ENCODE data around the gene HSPA12A.

Gene HSPA12A

GRCh38 chr10:116625845-116626244 lies 116.5 kb downstream of the HSPA12A start:
- H3K27me3 ChIP-seq (replicated peaks in 2 of 5; ENCODE audit: control insufficient read depth in 4 of 5, insufficient read depth in 5 of 5, low read length in 4 of 5) = peaks cover 5 to 48% (median 9%) of the 10 kb centered on the region in 5 experiments
- DNase-seq = no peak
- ChIA-PET CTCF (no interaction called here), POLR2A (no interaction called here)
- H3K36me3 ChIP-seq (ENCODE audit: control insufficient read depth in 4 of 4, insufficient read depth in 4 of 4, low read length in 3 of 4) = no peaks in the 10 kb centered on the region
- H3K27ac ChIP-seq (ENCODE audit: insufficient read depth in 1 of 2, low read depth in 1 of 2, low read length in 2 of 2, poor library complexity in 1 of 2, severe bottlenecking in 2 of 2) = no peak overlapping the region
- H3K9me3 ChIP-seq (ENCODE audit: control extremely low read depth in 1 of 5, control insufficient read depth in 4 of 5, insufficient read depth in 2 of 5, low read depth in 1 of 5, low read length in 4 of 5) = no peaks in the 10 kb centered on the region
- H3K4me1 ChIP-seq (ENCODE audit: control extremely low read depth in 1 of 4, control insufficient read depth in 4 of 4, insufficient read depth in 4 of 4, low read length in 3 of 4) = peaks cover 0 to 3% (median 1%) of the 10 kb centered on the region in 4 experiments
- H3K4me3 ChIP-seq (ENCODE audit: control insufficient read depth in 1 of 7, extremely low read depth in 1 of 7, insufficient read depth in 4 of 7, low read depth in 2 of 7, low read length in 6 of 7) = no peak overlapping the region
- 98% methylated on average over 7 of the region's 7 CpGs for WGBS (ENCODE audit: insufficient coverage)

DNA sequence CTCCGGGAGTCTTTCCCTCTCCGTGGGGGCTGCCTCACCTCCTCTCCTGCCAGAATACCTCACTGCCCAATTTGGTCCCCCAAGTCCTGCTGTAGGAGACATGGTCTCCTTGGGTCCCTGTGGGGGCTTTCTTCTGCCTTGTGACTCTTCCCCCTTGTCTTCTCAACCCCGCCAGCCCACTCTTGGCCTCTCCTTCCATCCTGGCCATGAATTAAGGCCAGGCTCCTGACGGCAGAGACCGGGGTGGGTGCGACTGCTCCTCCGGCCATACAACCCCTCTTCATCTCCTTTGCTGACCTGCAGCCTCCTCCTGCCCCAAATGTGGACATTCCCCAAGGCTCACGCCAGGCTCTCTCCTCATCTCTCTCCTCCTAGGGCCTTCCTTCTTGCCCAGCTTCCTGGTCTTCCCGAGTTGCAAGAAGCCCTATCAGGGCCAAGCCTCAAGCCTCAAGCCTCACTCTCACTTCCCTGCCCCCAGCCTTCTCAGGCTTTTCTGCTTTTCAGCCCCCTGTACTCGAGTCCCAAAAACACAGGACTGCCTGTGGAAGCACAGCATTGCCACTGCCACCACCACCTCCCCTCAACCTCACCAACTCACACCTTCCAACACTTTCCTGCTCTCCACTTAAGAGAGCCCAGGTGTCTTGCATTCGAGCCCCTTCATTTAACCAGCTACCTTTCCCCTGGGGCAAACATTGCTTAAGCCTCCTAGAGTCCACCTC lies 120.3 kb downstream of the HSPA12A start:
- Histone ChIP-seq H3K27me3 (replicated peaks in 2 of 5; ENCODE audit: control insufficient read depth in 4 of 5, insufficient read depth in 5 of 5, low read length in 4 of 5) (peaks cover 2 to 22% (median 5%) of the 10 kb centered on the region in 5 experiments), H3K36me3 (ENCODE audit: control insufficient read depth in 4 of 4, insufficient read depth in 4 of 4, low read length in 3 of 4) (no peaks in the 10 kb centered on the region), H3K4me1 (ENCODE audit: control extremely low read depth in 1 of 4, control insufficient read depth in 4 of 4, insufficient read depth in 4 of 4, low read length in 3 of 4) (no peaks in the 10 kb centered on the region), H3K9me3 (ENCODE audit: control extremely low read depth in 1 of 5, control insufficient read depth in 4 of 5, insufficient read depth in 2 of 5, low read depth in 1 of 5, low read length in 4 of 5) (no peaks in the 10 kb centered on the region), H3K4me3 (ENCODE audit: control insufficient read depth in 1 of 7, extremely low read depth in 1 of 7, insufficient read depth in 4 of 7, low read depth in 2 of 7, low read length in 6 of 7) (no peak overlapping the region), H3K27ac (ENCODE audit: insufficient read depth in 1 of 2, low read depth in 1 of 2, low read length in 2 of 2, poor library complexity in 1 of 2, severe bottlenecking in 2 of 2) (no peak overlapping the region)
- 94% methylated on average over 10 of the region's 11 CpGs for WGBS (ENCODE audit: insufficient coverage)
- ChIA-PET CTCF (no interaction called here), POLR2A (no interaction called here)
- no peak for DNase-seq

GRCh38 chr10:116621476-116621875 lies 120.9 kb downstream of the HSPA12A start:
- H3K27ac ChIP-seq (ENCODE audit: insufficient read depth in 1 of 2, low read depth in 1 of 2, low read length in 2 of 2, poor library complexity in 1 of 2, severe bottlenecking in 2 of 2) = no peak overlapping the region
- H3K4me3 ChIP-seq (ENCODE audit: control insufficient read depth in 1 of 7, extremely low read depth in 1 of 7, insufficient read depth in 4 of 7, low read depth in 2 of 7, low read length in 6 of 7) = no peak overlapping the region
- H3K9me3 ChIP-seq (ENCODE audit: control extremely low read depth in 1 of 5, control insufficient read depth in 4 of 5, insufficient read depth in 2 of 5, low read depth in 1 of 5, low read length in 4 of 5) = no peaks in the 10 kb centered on the region
- 84% methylated on average over 7 of the region's 8 CpGs for WGBS (ENCODE audit: insufficient coverage)
- ChIA-PET CTCF (no interaction called here), POLR2A (no interaction called here)
- no peak for DNase-seq
- H3K27me3 ChIP-seq (replicated peaks in 2 of 5; ENCODE audit: control insufficient read depth in 4 of 5, insufficient read depth in 5 of 5, low read length in 4 of 5) = peaks cover 0 to 16% (median 4%) of the 10 kb centered on the region in 5 experiments
- H3K36me3 ChIP-seq (ENCODE audit: control insufficient read depth in 4 of 4, insufficient read depth in 4 of 4, low read length in 3 of 4) = no peaks in the 10 kb centered on the region
- no peaks in the 10 kb centered on the region for H3K4me1 ChIP-seq (ENCODE audit: control extremely low read depth in 1 of 4, control insufficient read depth in 4 of 4, insufficient read depth in 4 of 4, low read length in 3 of 4)

Data from common myeloid progenitor, CD34-positive (primary cell).